MM.1S (cell line): ENCODE data around the gene NDUFS2.

Experiments used
- EZH2phosphoT487 ChIP-seq: fragments of 300-600 bp; sonication (generic); IDR thresholded peaks from 2 replicates; pipeline ENCODE4 v1.6.1; 2018; ENCODE audit warnings: antibody characterized with exemption, low read length
- TF ChIP-seq, protein P1 (sequence below): fragments of 300-600 bp; sonication (generic); IDR thresholded peaks from 2 replicates; pipeline ENCODE4 v1.5.1; 2016; ENCODE audit warnings: antibody characterized with exemption, low read length, mixed read lengths

DNA sequence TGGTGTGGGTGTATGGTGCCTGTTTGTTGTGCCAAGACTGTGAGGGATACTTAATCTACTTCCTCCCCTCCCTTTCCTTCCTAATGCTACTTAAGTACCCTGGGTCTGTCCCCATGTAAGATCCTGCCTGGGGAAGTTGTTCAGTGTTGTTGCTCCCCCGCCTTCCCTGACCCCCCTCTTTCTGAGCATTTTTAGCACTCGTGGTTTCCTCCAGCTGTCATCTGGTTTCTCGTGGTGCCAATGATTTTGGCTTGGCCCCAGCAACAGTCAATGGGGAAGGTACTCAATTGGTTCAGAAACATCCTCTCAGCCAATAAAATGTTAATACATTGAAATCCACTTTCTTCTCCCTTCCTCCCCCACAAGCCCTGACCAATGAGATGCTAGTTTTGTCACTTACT, 16.9 kb upstream of the NDUFS2 start:
- TF ChIP-seq, protein P1, sequence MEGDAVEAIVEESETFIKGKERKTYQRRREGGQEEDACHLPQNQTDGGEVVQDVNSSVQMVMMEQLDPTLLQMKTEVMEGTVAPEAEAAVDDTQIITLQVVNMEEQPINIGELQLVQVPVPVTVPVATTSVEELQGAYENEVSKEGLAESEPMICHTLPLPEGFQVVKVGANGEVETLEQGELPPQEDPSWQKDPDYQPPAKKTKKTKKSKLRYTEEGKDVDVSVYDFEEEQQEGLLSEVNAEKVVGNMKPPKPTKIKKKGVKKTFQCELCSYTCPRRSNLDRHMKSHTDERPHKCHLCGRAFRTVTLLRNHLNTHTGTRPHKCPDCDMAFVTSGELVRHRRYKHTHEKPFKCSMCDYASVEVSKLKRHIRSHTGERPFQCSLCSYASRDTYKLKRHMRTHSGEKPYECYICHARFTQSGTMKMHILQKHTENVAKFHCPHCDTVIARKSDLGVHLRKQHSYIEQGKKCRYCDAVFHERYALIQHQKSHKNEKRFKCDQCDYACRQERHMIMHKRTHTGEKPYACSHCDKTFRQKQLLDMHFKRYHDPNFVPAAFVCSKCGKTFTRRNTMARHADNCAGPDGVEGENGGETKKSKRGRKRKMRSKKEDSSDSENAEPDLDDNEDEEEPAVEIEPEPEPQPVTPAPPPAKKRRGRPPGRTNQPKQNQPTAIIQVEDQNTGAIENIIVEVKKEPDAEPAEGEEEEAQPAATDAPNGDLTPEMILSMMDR: no peak
- TF ChIP-seq EZH2phosphoT487: no peak
